Adipocyte (in vitro differentiated cells): ENCODE results near the gene ADCY2.

ENCODE experiments used
- DNase-seq: peaks from one replicate; pipeline ENCODE4 v3.0.0-alpha.2; 2015; ENCODE audit warnings: low read depth
- H3K27me3 ChIP-seq: replicated peaks from 2 replicates; pipeline ENCODE4 v1.7.0; 2013; ENCODE audit warnings: mild to moderate bottlenecking, low read length, moderate library complexity; ENCODE audit not compliant: control insufficient read depth, insufficient read depth
- H3K36me3 ChIP-seq: 2 replicates; pipeline ENCODE4 v1.7.0; 2013; ENCODE audit warnings: low read length, mild to moderate bottlenecking, moderate library complexity; ENCODE audit not compliant: control insufficient read depth, insufficient read depth, severe bottlenecking
- H3K4me1 ChIP-seq: 2 replicates; pipeline ENCODE4 v1.7.0; 2013; ENCODE audit warnings: mild to moderate bottlenecking, low read length, moderate library complexity; ENCODE audit not compliant: control insufficient read depth, insufficient read depth
- H3K4me3 ChIP-seq: 2 replicates; pipeline ENCODE4 v1.7.0; 2013; ENCODE audit warnings: mild to moderate bottlenecking, low read length, moderate library complexity
- H3K9ac ChIP-seq: 2 replicates; pipeline ENCODE4 v1.7.0; 2013; ENCODE audit warnings: mild to moderate bottlenecking, low read length, moderate library complexity
- H3K9me3 ChIP-seq: 2 replicates; pipeline ENCODE4 v1.7.0; 2013; ENCODE audit warnings: mild to moderate bottlenecking, low read length, moderate library complexity; ENCODE audit not compliant: control insufficient read depth

ADCY2 gene

GRCh38 chr5:7759951-7760580 lies 364.1 kb downstream of the ADCY2 start:
- no peaks in the 10 kb centered on the region for H3K36me3 ChIP-seq
- H3K9me3 ChIP-seq = no peaks in the 10 kb centered on the region
- no peak overlapping the region for H3K4me3 ChIP-seq
- DNase-seq = no peak
- peaks cover 24% of the 10 kb centered on the region for H3K27me3 ChIP-seq
- peaks cover 18% of the 10 kb centered on the region for H3K4me1 ChIP-seq
- no peak overlapping the region for H3K9ac ChIP-seq

GRCh38 chr5:7762267-7762666 lies 366.3 kb downstream of the ADCY2 start:
- H3K9me3 ChIP-seq = no peaks in the 10 kb centered on the region
- H3K9ac ChIP-seq = no peak overlapping the region
- no peak for DNase-seq
- H3K4me3 ChIP-seq = no peak overlapping the region
- H3K4me1 ChIP-seq = peaks cover 24% of the 10 kb centered on the region
- H3K27me3 ChIP-seq = peaks cover 14% of the 10 kb centered on the region
- no peaks in the 10 kb centered on the region for H3K36me3 ChIP-seq

GRCh38 chr5:7763621-7764072 lies 367.7 kb downstream of the ADCY2 start:
- H3K9me3 ChIP-seq = no peaks in the 10 kb centered on the region
- H3K36me3 ChIP-seq = no peaks in the 10 kb centered on the region
- H3K27me3 ChIP-seq = peaks cover 6% of the 10 kb centered on the region
- H3K4me3 ChIP-seq = no peak overlapping the region
- DNase-seq = no peak
- no peak overlapping the region for H3K9ac ChIP-seq
- H3K4me1 ChIP-seq = peaks cover 25% of the 10 kb centered on the region

GRCh38 chr5:7764452-7764851 lies 368.5 kb downstream of the ADCY2 start:
- Histone ChIP-seq H3K27me3 (no peaks in the 10 kb centered on the region), H3K36me3 (no peaks in the 10 kb centered on the region), H3K4me1 (peaks cover 25% of the 10 kb centered on the region), H3K9ac (no peak overlapping the region), H3K9me3 (no peaks in the 10 kb centered on the region), H3K4me3 (no peak overlapping the region)
- no peak for DNase-seq

GRCh38 chr5:7770436-7770835 lies 374.5 kb downstream of the ADCY2 start:
- Histone ChIP-seq H3K9ac (no peak overlapping the region), H3K27me3 (no peaks in the 10 kb centered on the region), H3K4me3 (no peak overlapping the region), H3K9me3 (no peaks in the 10 kb centered on the region), H3K36me3 (no peaks in the 10 kb centered on the region), H3K4me1 (peaks cover 12% of the 10 kb centered on the region)
- DNase-seq = no peak

GRCh38 chr5:7772141-7772540 lies 376.2 kb downstream of the ADCY2 start:
- Histone ChIP-seq H3K36me3 (no peaks in the 10 kb centered on the region), H3K9ac (no peak overlapping the region), H3K27me3 (peaks cover under 1% of the 10 kb centered on the region), H3K9me3 (no peaks in the 10 kb centered on the region), H3K4me1 (peaks cover 2% of the 10 kb centered on the region), H3K4me3 (no peak overlapping the region)
- DNase-seq = no peak

- Histone ChIP-seq H3K36me3 (no peaks in the 10 kb centered on the region), H3K9ac (no peak overlapping the region), H3K9me3 (no peaks in the 10 kb centered on the region), H3K27me3 (peaks cover 8% of the 10 kb centered on the region), H3K4me1 (no peaks in the 10 kb centered on the region), H3K4me3 (no peak overlapping the region)
- DNase-seq = no peak
Observed at GRCh38 chr5:7773178-7773577, 377.2 kb downstream of the ADCY2 start.

GRCh38 chr5:7776442-7776841 lies 380.5 kb downstream of the ADCY2 start:
- Histone ChIP-seq H3K36me3 (no peaks in the 10 kb centered on the region), H3K9ac (no peak overlapping the region), H3K9me3 (no peaks in the 10 kb centered on the region), H3K4me3 (no peak overlapping the region), H3K27me3 (peaks cover 32% of the 10 kb centered on the region), H3K4me1 (no peaks in the 10 kb centered on the region)
- no peak for DNase-seq

- no peaks in the 10 kb centered on the region for H3K9me3 ChIP-seq
- no peaks in the 10 kb centered on the region for H3K4me1 ChIP-seq
- no peak for DNase-seq
Observed at GRCh38 chr5:7779019-7780005, 383.4 kb downstream of the ADCY2 start.

GRCh38 chr5:7781899-7782298 lies 386.0 kb downstream of the ADCY2 start:
- no peak for DNase-seq
- no peak overlapping the region for H3K9ac ChIP-seq
- H3K9me3 ChIP-seq = no peaks in the 10 kb centered on the region
- no peaks in the 10 kb centered on the region for H3K4me1 ChIP-seq
- no peak overlapping the region for H3K4me3 ChIP-seq
- peaks cover 49% of the 10 kb centered on the region for H3K27me3 ChIP-seq
- H3K36me3 ChIP-seq = no peaks in the 10 kb centered on the region

More at GRCh38 chr5:7779019-7780005, 383.4 kb downstream of the ADCY2 start:
- H3K27me3 ChIP-seq = peaks cover 49% of the 10 kb centered on the region
- H3K36me3 ChIP-seq = no peaks in the 10 kb centered on the region
- no peak overlapping the region for H3K9ac ChIP-seq
- H3K4me3 ChIP-seq = no peak overlapping the region

- H3K27me3 ChIP-seq = peaks cover 32% of the 10 kb centered on the region
- DNase-seq = no peak
- no peaks in the 10 kb centered on the region for H3K9me3 ChIP-seq
Observed at GRCh38 chr5:7784683-7785380, 388.9 kb downstream of the ADCY2 start.

More at GRCh38 chr5:7784683-7785380, 388.9 kb downstream of the ADCY2 start:
- peaks cover 5% of the 10 kb centered on the region for H3K4me1 ChIP-seq
- no peaks in the 10 kb centered on the region for H3K36me3 ChIP-seq
- no peak overlapping the region for H3K9ac ChIP-seq
- no peak overlapping the region for H3K4me3 ChIP-seq
